HG03378 (cell line): Measurements from ENCODE around the gene CNOT2.

ENCODE experiments used
- ATAC-seq: cut with Tn5 transposase; IDR thresholded peaks from one replicate; pipeline ENCODE4 v1.9.1; 2021; ENCODE audit warnings: mild to moderate bottlenecking, moderate library complexity; ENCODE audit not compliant: unreplicated experiment

Gene CNOT2

DNA sequence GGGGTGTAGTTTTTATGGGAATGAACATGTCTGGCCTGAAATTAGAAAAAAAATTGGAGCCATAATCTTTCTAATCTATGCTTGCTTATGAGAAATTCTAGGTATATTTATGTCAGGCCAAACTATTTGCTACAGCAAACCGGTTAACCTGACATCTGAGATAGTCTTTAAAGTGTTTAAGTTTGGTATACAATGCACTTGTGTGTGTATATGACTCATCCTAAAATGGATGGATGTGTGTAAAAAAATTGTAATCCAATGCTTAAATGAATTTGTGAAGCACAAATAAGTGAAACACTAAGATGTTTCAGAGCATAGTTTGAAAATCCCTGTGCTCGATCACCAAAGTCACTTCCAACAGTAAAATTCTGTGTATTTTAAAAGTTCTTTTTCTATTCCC, 6.7 kb downstream of the CNOT2 start:
- ATAC-seq, result no peak

DNA sequence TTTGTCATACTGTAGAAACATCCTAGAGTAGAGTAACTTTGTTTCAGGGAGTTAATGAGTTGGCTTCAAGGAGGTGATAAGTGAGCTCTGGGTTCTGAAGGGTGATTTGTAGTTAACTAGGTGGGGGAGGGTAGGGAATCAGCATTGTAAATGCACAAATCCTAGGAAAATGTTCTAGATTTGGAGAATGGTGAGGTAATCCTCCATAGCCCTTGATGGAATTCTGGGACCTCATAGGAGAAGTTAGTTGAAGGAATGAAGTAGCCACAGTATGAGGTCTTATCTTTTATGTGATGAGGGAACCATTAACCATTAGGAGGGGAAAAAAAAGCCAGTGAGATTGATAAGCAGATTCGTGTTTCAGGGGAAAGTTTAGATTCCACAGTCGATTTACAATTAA, 8.0 kb downstream of the CNOT2 start:
- no peak for ATAC-seq

DNA sequence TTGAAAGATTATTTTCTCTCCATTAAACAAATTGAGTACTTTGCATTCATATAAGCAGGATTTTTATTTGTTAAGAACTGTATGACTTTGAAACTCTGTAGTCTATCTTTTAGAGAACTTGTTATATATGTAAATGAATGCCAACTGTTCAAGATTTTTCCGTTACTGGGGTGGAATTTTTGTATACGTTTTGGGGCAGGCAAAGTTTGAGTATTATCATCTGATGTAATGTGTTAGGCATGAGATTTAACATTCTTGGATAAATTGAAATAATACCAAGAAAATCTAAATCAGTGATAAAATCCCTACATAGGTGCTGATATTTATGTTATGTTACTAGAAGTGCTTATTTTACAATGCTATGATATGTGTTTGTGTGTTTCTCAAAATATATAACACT, 8.4 kb downstream of the CNOT2 start:
- no peak for ATAC-seq

DNA sequence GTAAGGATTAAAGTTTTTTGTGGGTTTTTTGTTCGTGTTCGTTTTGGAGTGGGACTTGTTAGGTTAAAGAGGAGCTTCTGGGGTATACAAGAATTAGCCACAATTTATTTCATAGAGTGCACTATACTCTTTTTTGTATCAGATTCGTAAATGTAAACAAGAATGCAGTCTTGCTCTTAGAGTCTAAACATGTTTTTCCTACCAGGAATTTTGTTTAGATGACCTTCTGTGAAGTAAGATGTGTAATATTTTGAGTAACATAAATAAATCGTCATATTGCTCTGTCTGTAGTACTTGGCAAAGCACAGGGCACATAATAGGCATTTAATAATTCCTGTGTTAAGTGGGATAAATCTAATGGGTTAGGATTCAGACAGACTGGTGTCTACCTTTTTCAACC, 9.6 kb downstream of the CNOT2 start:
- no peak for ATAC-seq

DNA sequence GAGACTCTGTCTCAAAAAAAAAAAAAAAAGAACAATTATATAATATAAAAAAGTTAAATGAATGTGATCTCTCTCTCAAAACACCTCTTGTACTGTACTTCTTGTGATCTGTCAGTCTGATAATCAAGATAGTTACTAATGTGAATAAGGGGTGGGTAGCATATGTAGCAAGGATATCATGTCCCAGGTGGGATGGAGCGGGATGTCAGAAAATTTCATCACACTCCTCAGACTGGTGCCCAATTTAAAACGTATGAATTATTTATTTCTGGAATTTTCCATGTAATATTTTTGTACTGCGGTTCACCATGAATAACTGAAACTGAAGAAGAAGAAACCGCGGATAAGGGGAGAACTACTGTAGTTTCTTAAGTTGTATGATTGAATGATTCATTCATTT, 11.0 kb downstream of the CNOT2 start:
- ATAC-seq, result no peak

DNA sequence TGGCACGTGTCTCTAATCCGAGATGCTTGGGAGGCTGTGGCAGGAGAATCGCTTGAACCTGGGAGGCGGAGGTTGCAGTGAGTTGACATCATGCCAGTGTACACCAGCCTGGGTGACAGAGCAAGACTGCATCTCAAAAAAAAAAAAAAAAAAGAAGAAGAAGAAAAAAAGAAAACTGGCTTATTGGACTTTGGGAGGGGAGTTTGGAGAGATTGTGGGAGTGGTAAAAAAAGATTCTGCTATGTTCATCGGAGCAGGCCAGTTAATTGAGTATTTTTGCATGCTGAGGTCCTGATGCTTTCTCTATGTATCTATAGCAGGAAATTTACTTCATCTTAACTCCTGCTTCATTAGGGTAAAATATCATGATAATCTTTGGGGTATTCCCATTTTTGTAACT, 11.6 kb downstream of the CNOT2 start:
- ATAC-seq, result no peak

DNA sequence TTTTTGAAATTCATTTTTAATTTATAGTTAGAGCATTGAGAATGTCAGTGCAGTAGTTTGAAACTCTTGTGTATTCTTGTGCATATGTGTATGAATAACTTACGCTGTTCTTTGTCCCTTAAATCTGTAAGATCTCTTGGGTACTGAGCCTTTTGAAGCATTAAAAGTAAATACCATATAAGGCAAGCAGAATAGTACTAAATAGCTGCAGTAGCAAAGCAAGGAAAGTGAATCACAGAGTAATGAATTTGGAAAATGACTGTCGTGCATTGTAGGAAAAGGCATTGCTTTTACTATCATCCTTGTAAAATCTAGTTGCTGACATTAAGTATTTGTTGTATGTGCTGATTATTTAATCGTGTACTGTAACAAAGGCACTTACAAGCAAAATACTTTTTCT, 12.1 kb downstream of the CNOT2 start:
- ATAC-seq, result no peak

DNA sequence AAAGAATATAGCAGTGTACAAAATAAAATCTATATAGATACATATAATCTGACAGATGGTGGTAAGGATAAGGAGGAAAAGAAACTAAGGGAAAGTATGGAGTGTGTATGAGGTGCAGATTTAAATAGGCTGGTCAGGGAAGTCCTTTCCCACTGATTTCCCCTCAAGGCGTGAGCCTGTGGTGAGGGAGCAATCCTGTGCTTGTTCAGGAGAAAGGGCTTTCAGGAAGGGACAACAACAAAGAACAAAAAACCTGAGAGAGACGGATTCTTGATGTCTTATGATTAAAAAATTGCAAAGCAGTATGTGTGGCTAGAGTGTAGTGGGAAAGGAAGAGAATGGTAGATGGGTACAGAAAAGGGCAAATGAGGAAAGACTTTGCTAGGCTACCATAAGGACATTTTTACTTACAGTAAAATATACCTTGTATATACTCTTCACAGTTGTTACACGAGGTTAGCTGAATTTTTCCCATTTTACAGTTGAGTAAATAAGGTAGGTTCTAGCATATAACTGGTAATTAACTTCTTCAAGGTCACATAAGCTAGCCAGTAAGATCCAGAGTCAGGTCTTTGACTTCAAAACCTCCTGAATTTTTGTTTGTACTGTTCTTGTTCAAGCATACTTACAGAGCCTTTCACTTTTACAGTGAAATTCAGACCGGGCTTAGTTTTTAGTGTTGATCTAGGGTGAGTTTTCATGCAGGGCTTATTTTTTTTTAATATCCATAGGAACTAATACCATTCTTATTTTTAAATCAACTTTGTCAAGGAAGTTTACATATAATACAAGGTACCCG, 15.6 kb downstream of the CNOT2 start:
- no peak for ATAC-seq

DNA sequence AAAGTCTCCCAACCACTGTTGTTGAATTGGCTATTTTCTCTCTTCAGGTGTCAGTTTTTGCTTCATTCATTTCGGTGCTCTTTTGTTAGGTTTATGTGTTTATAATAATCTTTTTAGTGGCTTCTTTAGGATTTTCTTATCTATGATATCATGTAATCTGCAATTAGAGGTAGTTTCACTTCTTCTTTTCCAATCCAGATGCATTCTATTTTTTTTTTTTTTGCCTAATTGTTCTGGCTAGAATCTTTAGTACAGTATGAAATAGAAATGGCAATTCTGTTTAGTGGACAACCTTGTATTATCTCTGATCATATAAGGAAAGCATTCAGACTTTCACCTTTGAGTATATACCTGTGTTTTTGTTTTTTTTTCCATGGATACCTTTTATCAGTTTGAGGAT, 17.4 kb downstream of the CNOT2 start:
- peak; percentile 62 for ATAC-seq

DNA sequence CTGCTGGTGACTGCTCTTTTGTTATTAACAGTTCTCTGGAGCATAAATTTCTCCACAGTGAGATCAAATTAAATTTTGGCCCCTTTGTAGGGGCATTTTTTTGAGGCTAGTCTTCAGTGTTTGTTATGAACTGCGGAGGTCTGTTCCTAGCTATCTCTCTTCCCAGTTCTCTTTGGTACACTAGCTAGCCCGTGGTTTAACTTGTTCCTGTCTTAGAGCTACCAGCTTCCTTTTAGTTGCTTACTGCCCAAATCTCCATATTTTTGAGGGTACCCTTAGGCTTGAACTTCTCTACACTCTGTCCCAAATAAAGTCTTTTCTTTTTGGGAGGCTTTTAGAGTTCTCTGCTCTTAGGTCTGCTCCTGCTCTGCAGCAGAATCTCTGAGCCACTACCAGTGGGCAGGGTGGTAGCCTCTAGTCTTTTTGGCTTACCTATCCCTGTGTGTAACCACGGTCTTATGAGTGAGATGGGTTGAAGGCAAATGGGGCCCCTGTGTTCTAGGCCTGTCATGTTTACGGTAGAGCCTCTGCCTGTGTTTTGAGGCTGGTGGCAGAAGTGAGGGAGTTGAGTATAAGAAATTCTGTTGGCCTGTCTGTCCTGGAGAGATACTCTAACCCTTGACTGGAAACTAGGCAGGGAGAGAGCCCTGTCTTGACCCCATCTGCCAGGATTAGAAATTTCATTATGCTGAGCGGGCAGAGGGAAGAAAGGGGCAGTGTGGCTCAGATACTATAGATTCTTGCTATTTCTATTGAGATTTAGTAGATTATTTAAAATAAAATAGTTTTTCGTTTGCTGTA, 21.0 kb downstream of the CNOT2 start:
- ATAC-seq, result no peak

DNA sequence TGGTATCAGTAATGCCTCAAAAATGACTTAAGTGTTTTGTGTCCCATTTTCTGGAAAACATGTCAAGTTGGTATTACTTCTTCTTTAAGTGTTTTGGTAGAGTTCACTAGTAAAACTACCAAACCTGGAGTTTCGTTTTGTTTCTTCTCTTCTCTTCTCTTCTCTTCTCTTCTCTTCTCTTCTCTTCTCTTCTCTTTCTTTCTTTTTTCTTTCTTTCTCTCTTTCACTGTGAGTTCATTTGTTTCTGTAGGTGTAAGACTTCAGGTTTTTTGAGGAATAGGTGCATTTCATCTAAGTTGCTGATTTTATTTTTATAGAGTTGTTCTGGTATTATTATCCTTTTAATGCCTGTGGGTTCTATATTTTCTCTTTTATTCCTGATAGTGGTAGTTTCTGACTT, 21.9 kb downstream of the CNOT2 start:
- no peak for ATAC-seq

DNA sequence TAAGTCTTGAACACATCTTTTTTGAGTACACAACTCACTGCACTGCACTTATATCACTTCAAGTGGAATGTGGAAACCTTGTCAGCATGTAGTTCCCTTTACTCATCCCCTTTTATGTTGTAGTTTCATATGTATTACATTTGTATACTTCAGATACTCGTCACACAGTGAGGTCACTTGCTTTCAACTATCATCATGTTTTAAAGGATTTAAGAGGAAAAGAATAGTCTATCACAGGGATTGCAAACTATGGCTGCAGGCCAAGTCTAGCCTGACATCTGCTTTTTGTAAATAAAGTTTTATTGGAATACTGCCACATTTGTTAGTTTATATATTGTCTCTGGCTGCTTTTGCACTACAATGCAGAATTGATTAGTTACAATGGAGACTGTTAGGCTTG, 24.3 kb downstream of the CNOT2 start:
- no peak for ATAC-seq

DNA sequence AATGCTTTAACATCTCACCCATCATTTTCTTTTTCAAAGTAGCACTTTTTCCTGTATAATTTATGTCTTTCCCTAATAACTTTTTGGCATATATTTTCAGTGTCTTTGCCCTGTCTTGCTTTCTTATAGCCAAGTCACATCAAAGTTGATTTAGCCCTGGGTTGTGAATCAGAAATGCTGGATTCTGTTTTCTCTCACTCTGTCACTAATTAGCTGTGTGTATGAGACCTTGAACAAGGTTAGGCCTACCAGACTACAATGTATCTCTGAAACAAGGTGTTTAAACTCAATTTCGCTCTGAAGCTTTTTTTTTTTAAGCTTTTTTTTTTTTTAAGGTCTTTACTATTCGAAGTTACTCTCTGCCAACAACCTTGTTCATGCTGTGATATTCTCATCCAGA, 25.7 kb downstream of the CNOT2 start:
- ATAC-seq, result no peak

DNA sequence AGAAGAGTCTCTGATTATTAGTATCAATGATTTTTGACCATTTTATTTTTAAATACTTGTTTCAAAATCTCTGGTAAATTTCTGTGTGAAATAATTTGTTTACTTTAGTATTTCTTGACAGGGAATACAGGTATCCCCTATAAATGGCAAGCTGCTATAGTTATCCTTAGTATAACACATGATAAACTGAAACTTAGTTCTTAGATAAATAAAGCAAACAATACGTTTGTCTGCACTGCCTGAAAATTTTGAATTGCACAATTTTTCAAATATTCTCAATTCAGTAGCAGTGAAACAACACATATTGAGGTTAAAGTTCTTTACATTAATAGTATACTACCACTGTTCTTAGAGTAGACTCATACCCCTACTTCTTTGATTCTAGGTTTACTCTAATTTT, 26.9 kb downstream of the CNOT2 start:
- ATAC-seq, result no peak

DNA sequence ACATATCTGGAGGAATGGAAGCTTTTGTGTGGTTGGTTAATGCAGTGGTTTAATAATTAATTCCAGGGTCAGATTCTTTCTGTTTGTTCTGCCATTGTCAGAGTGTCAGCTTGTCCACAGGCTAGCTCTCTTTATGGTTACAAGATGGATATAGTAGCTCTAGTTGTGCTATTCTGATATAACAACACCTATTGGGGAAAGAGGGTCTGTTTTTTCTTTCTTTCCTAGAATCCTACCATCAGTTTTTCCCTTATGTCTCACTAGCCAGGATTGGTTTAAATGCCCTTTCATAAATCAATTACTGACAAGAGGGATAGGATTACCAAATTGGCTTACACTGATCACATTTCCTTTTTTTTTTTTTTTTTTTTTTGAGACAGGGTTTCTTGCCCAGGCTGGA, 27.8 kb downstream of the CNOT2 start:
- no peak for ATAC-seq

DNA sequence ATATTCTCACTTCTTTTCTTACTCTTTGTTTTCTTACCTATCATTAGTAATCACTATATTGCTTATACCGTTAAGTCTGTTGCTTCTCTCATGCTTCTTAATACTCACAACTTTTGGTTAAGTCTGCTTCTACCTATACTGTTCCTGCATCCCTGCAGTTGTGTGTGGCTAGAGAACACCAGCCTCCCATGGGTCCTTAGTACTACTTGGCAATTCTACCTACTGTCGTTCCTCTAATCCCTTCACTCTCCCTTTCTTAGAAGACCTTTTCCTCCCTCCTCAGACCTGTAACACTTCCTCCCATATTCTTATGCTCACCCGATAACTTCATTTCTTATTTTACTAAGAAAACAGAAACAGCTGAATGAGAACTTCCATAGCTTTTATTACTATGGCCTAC, 29.3 kb downstream of the CNOT2 start:
- ATAC-seq, result no peak

DNA sequence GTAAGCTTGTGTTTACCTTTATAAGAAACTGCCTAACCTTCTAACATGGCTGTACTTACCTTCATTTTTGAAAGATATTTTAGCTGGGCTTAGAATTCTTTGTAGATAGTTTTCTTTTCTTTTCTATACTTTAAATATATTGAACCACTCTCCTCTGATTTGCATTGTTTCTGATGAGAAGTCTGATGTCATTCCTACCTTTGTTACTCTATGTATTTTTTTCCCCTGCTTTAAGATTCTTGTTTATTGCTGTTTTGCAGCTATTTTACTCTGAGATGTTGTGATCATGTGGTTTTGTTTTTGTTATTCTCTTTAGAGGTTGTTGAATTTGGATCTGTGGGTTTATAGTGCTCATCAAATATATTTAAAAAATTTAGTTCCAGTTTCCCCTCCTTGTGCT, 31.8 kb downstream of the CNOT2 start:
- ATAC-seq, result no peak

DNA sequence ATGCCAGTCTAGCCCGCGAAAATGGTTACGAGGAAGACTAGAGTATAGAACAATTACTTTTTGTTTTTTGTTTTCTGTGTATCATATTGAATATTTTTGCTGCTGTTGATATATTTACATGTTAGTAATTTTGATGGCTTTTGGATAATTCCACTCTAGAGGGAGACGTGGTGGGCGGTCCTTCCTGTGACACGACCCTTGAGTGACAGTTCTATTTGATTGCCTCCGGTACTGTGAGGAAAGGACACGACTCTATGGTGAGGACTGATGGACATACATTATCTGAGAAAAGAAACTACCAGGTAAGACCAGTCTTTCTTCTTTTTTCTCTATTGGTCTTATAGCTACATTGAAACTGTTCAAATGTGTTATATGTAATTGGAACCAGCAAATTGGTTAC, 34.7 kb downstream of the CNOT2 start:
- ATAC-seq, result no peak

DNA sequence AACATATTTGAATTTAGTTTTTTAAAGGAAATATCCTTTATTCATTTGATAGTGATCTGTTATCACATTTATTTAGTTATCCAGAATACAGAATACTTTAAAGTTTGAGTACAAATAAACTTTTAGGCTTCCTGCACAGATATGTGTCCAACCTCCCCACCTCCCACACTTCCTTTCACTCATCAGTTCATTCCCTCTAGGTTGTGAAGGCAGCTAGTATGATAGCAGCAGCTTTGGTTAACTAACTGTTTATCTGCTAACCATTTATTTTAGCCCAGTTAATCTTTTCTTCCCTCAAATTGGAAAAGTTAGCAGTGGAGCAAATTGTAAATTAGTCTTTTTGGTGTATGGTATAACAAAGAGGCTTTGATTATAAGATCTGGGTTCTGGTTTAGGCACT, 35.7 kb downstream of the CNOT2 start:
- ATAC-seq, result no peak

DNA sequence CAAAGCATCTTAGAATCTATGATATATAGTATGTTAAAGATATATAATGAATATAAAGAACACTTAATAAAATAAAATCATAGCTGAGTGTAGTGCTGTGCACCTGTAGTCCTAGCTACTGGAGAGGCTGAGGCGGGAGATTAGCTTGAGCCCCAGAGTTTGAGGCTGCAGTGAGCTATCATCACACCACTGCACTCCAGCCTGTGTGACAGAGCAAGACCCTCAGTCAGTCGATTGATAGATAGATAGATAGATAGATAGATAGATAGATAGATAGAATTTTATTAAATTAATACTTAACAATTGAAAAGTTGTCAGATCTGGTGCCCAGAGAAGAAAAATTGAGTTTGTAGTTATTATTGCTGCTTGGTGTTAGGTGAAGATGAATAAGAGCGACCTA, 40.0 kb downstream of the CNOT2 start:
- ATAC-seq, result no peak

DNA sequence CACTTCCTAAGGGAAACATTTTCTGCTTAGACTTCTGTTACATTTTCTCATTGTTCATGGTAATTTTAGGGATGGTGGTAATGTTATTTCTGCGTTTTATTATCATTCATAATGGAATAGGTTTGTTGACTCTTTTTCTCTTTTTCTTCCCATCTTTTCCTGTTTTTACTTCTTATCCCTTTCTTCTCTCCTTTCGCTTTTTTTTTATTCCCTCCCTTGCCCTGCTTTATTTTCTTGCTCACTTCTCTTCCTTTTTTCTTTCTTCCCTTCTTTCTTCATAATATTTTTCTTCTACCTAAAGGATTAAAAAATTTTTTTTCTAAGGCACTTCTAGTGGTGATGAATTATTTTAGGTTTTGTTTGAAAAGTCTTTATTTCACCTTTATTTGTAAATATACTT, 45.6 kb downstream of the CNOT2 start:
- ATAC-seq, result no peak

DNA sequence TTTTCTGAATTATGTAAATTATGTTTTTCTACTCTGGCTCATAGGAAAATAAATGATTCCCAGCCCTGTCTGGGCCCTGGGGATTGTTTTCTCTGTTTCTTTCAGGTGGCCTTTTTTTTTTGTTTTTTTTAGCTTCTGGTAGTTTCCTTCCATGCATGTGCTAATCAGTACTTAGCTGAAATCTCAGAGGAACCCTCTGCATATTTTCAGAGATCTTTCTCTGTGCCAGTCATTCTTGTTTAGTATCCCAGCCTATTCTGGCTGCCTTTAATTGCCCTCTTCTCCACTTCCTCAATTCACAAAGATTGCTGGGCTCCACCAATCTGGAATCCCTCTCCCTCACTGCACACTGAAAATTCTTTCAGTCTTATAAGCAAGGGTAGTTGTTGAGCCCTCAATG, 46.9 kb downstream of the CNOT2 start:
- no peak for ATAC-seq
